Right lobe of liver (tissue), 6 donors: ENCODE data around the gene GALNT16. TPM values are rescaled to one million over a fixed set of nuclear protein-coding genes. Genes with fewer than 3 reads are reported as not detected.
A peak's percentile ranks its signal among the peaks of the same experiment; 100 is the strongest.

Source experiments
- ATAC-seq, 4 donors: fragments of 200-7000 bp; cut with Tn5 transposase; one replicate each; pipeline ENCODE4 v1.9.1; 2020; ENCODE audit warnings: mild to moderate bottlenecking in 4 of 4, moderate library complexity in 4 of 4
- DNase-seq, 3 donors: peaks; one replicate each; pipeline ENCODE4 v3.0.0-alpha.2; 2020
- H3K27ac ChIP-seq, 3 donors: fragments of 200-600 bp; one replicate each; pipeline ENCODE4 v1.8.0; 2022
- H3K27me3 ChIP-seq, 2 donors: fragments of 200-600 bp; one replicate each; pipeline ENCODE4 v1.8.0; 2022
- H3K36me3 ChIP-seq, 4 donors: fragments of 200-600 bp; sonication (generic) in 1 of 4; one replicate each; pipeline versions ENCODE4 v1.5.1 to v1.8.0; 2017 to 2022; ENCODE audit warnings: control low read depth in 1 of 4
- H3K4me1 ChIP-seq, 4 donors: fragments of 200-600 bp; sonication (generic) in 1 of 4; one replicate each; pipeline versions ENCODE4 v1.5.1 to v1.8.0; 2017 to 2022; ENCODE audit warnings: control low read depth in 1 of 4
- H3K4me3 ChIP-seq, 3 donors: fragments of 200-600 bp; one replicate each; pipeline ENCODE4 v1.8.0; 2022
- H3K9me3 ChIP-seq, 4 donors: fragments of 200-600 bp; sonication (generic) in 1 of 4; one replicate each; pipeline versions ENCODE4 v1.5.1 to v1.8.0; 2017 to 2022; ENCODE audit warnings: control low read depth in 1 of 4
- POLR2A ChIP-seq: fragments of 450-650 bp; IDR thresholded peaks from one replicate; pipeline ENCODE4 v1.6.1; 2017; ENCODE audit warnings: antibody characterized with exemption, mild to moderate bottlenecking
- WGBS: methylation state at CpG from one replicate; pipeline ENCODE4 v1.1.6; 2018; ENCODE audit warnings: low coverage, low lambda C conversion rate; ENCODE audit not compliant: insufficient coverage; ENCODE audit errors: missing lambda C conversion rate; 5-methylcytosine and 5-hydroxymethylcytosine counted together
- intact Hi-C, 2 donors: fragments of 100-400 bp; cut with DNase I; formaldehyde crosslinking; loops; one replicate each; pipeline versions ENCODE4 v1.11.2 to v1.14.1; 2022
- total RNA-seq, 6 experiments: library from RNA; depleted of rRNA in 2 of 6; stranded (reverse); fragments of >200 nt in 2 of 6; fragmentation: NEBNext Ultra II Directional in 3 of 6; extraction: Animal tissue kit (Norgen Biotek cat#: 25700) in 3 of 6; gene quantifications; one replicate each; pipeline versions ENCODE4 v1.1.0 to v1.2.4, GENCODE V29; 2016 to 2023
- TF ChIP-seq, protein P1 (sequence below), 4 donors: fragments of 200-600 bp in 3 of 4; fragments of 450-650 bp in 1 of 4; IDR thresholded peaks; one replicate each; pipeline versions ENCODE4 v1.5.1 to v1.8.0; 2016 to 2022; ENCODE audit warnings: antibody characterized with exemption in 4 of 4, mild to moderate bottlenecking in 2 of 4
- donor health status: DM: no; HTN: yes; CAD: no.
- donor health status: DM: no; HTN: no; CAD: no.
- donor health status: DM: no; HTN: no; CAD: no.
- donor health status: DM: no; HTN: yes; CAD: no.
- donor health status: DM: no; HTN: yes; CAD: no.

GALNT16 gene
- total RNA-seq, 6 experiments from 2014 or later: 0.37 to 1.7 (median 0.94) TPM

GRCh38 chr14:69247676-69248440 lies 12.1 kb upstream of the GALNT16 start:
- Histone ChIP-seq H3K27me3 (no peaks in the 10 kb centered on the region), H3K4me1 (no peaks in the 10 kb centered on the region), H3K9me3 (no peaks in the 10 kb centered on the region), H3K4me3 (no peak overlapping the region), H3K36me3 (no peaks in the 10 kb centered on the region), H3K27ac (no peak overlapping the region)
- ATAC-seq (peak in 1 of 4 donors; percentile 14), DNase-seq (no peak)
- TF ChIP-seq POLR2A: no peak
- TF ChIP-seq, protein P1, sequence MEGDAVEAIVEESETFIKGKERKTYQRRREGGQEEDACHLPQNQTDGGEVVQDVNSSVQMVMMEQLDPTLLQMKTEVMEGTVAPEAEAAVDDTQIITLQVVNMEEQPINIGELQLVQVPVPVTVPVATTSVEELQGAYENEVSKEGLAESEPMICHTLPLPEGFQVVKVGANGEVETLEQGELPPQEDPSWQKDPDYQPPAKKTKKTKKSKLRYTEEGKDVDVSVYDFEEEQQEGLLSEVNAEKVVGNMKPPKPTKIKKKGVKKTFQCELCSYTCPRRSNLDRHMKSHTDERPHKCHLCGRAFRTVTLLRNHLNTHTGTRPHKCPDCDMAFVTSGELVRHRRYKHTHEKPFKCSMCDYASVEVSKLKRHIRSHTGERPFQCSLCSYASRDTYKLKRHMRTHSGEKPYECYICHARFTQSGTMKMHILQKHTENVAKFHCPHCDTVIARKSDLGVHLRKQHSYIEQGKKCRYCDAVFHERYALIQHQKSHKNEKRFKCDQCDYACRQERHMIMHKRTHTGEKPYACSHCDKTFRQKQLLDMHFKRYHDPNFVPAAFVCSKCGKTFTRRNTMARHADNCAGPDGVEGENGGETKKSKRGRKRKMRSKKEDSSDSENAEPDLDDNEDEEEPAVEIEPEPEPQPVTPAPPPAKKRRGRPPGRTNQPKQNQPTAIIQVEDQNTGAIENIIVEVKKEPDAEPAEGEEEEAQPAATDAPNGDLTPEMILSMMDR (IDR thresholded peaks at IDR 0.05): peak in 1 of 4 donors; percentile 6
- intact Hi-C loops: no loop called here
- 51% methylated on average over 3 of the region's 3 CpGs for WGBS

- TF ChIP-seq, protein P1 (IDR thresholded peaks at IDR 0.05): no peak
- TF ChIP-seq POLR2A: no peak
- no peak for ATAC-seq
- intact Hi-C loops: no loop called here
- DNase-seq: no peak
- Histone ChIP-seq H3K27ac (no peak overlapping the region), H3K36me3 (no peaks in the 10 kb centered on the region), H3K27me3 (no peaks in the 10 kb centered on the region), H3K4me3 (no peak overlapping the region), H3K4me1 (no peaks in the 10 kb centered on the region), H3K9me3 (no peaks in the 10 kb centered on the region)
- WGBS: 100% methylated on average over 3 of the region's 5 CpGs
These were observed 10.4 kb upstream of the GALNT16 start for GRCh38 chr14:69249603-69250002.

GRCh38 chr14:69252851-69253250 lies 7.1 kb upstream of the GALNT16 start:
- TF ChIP-seq, protein P1 (IDR thresholded peaks at IDR 0.05): no peak
- TF ChIP-seq POLR2A: no peak
- 70% methylated on average over 2 of the region's 3 CpGs for WGBS
- Histone ChIP-seq H3K27ac (no peak overlapping the region), H3K27me3 (no peaks in the 10 kb centered on the region), H3K4me3 (no peak overlapping the region), H3K4me1 (no peaks in the 10 kb centered on the region), H3K9me3 (no peaks in the 10 kb centered on the region), H3K36me3 (no peaks in the 10 kb centered on the region)
- no peak for ATAC-seq
- DNase-seq: no peak
- intact Hi-C loops: no loop called here

DNA sequence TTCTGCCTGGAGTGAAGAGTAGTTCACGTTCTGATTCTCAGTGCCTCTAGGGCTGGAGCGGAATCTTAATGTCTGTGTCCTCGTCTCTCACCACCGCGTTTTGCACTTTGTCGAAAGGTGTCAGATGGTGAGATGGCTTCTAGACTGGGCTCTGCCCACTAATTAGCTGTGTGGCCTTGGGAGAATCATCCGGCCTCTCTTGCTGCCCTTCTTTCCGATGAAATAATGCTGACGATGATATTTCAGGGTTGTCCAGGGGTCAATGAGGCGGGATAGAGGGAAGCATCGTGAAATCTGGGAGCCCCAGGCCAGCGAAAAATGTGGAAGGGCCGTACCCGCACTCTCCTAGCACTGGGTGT lies 811 bp upstream of the GALNT16 start:
- peak overlapping the region in 1 of 3 donors; percentile 57 for H3K4me3 ChIP-seq
- DNase-seq (no peak), ATAC-seq (no peak)
- TF ChIP-seq, protein P1 (IDR thresholded peaks at IDR 0.05): no peak
- no peak for TF ChIP-seq POLR2A
- 34% methylated on average over 10 of the region's 14 CpGs for WGBS
- H3K4me1 ChIP-seq: peaks cover 0 to 23% (median 0%) of the 10 kb centered on the region in 4 donors
- H3K9me3 ChIP-seq: no peaks in the 10 kb centered on the region
- no peaks in the 10 kb centered on the region for H3K27me3 ChIP-seq
- intact Hi-C loops: no loop called here
- H3K27ac ChIP-seq: no peak overlapping the region
- H3K36me3 ChIP-seq: no peaks in the 10 kb centered on the region
